AG08395 (cell line): ENCODE measurements around the gene KLHL25.
"Not testable (repeated sequence)": the region's sequence is repeated elsewhere in the genome, so short reads cannot be mapped to it uniquely, and the experiment has no call there.

Experiments
- DNase-seq: peaks from one replicate; pipeline ENCODE4 v3.0.0; 2012; ENCODE audit warnings: mixed read lengths, low spot score

KLHL25 gene

GRCh38 chr15:85794598-85795336, at the start of gene KLHL25:
TSS of gene KLHL25 (minus strand) at chr15:85794925. CDS start at chr15:85769810, 25,115 bp downstream.
- DNase-seq, result peak; percentile 99

GRCh38 chr15:85840802-85841152, 46.1 kb upstream of the KLHL25 start:
- no peak for DNase-seq

GRCh38 chr15:85840079-85840801, 45.5 kb upstream of the KLHL25 start:
- peak; percentile 85 for DNase-seq

GRCh38 chr15:85839643-85840042, 44.9 kb upstream of the KLHL25 start:
- DNase-seq, result no peak

GRCh38 chr15:85838655-85839054, 43.9 kb upstream of the KLHL25 start:
- DNase-seq, result no peak

GRCh38 chr15:85837881-85838280, 43.2 kb upstream of the KLHL25 start:
- DNase-seq, result no peak

- no peak for DNase-seq
These were observed 42.3 kb upstream of the KLHL25 start for GRCh38 chr15:85837011-85837433.

- no peak for DNase-seq
These were observed 39.9 kb upstream of the KLHL25 start for GRCh38 chr15:85834651-85835050.

- DNase-seq, result no peak
These were observed 37.7 kb upstream of the KLHL25 start for GRCh38 chr15:85832394-85832793.

GRCh38 chr15:85831415-85832113, 36.8 kb upstream of the KLHL25 start:
- DNase-seq, result peak; percentile 71

GRCh38 chr15:85829754-85830153, 35.0 kb upstream of the KLHL25 start:
- not testable (repeated sequence) for DNase-seq

GRCh38 chr15:85828874-85829273, 34.1 kb upstream of the KLHL25 start:
- DNase-seq, result no peak

GRCh38 chr15:85828126-85828525, 33.4 kb upstream of the KLHL25 start:
- no peak for DNase-seq

GRCh38 chr15:85826756-85827515, 32.2 kb upstream of the KLHL25 start:
- no peak for DNase-seq

GRCh38 chr15:85825719-85826118, 31.0 kb upstream of the KLHL25 start:
- no peak for DNase-seq

GRCh38 chr15:85825118-85825517, 30.4 kb upstream of the KLHL25 start:
- DNase-seq, result no peak

- DNase-seq, result no peak
These were observed 26.8 kb upstream of the KLHL25 start for GRCh38 chr15:85821545-85821944.

- DNase-seq, result no peak
These were observed 25.2 kb upstream of the KLHL25 start for GRCh38 chr15:85819938-85820337.

- DNase-seq, result no peak
These were observed 18.5 kb upstream of the KLHL25 start for GRCh38 chr15:85813234-85813633.

- no peak for DNase-seq
These were observed 15.3 kb upstream of the KLHL25 start for GRCh38 chr15:85810075-85810474.

GRCh38 chr15:85805420-85805819, 10.7 kb upstream of the KLHL25 start:
- no peak for DNase-seq

GRCh38 chr15:85804481-85805170, 9.9 kb upstream of the KLHL25 start:
- no peak for DNase-seq
